ENCODE data around the gene DLGAP4.

The DLGAP4 gene

DNA sequence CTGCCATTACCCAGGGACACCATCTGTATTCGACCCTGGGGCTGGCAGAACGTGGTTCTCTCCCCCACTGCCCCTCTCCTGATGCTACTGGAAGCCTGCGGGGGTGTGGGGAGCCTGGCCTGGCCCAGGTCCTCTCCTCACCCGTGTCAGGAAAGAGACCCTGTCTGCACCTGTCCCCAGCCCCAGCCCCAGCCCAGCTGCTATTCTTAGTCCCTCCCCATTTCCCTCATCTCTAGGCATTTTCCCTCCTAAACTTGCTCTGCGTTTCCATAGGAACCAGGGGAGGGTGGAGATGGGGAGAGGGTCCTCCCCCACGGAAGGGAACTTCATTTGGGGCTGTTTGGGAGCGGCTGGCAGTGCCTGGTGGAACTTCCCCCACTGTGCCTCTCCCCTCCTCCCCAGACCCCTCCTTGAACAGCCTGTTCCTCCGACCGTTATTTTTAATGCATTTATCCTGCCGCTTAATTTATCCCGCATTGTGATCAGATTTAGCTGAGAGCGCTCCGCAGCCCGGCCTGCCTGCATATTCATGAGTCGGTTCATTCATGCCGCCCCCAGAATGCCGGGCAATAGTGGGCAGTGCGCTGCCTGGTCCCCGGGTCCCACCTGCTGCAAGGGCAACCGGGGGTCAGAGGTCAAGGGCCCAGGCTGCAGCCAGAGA is 31.8 kb upstream of the DLGAP4 start:
- DNase-seq, result no peak

DNA sequence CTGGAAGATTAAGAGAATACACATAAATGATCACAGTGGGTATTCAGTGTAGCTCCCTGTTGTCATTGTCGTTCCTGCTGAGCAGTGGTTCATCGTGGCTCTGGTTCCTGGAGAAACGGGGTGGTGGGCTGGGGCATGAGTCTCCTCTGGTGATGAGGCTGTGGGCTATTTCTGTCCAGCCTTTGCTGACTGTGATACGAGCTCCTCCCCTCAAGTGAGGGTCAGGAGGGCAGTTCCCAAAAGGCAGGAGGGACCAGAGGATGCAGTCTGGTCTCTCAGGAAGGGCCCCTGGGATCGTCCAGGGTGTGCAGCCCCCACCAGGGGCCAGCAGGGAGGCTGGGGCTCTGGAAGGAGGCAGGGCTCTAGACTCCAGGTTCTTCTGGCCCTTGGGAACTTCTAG is 31.1 kb upstream of the DLGAP4 start:
- DNase-seq, result no peak

DNA sequence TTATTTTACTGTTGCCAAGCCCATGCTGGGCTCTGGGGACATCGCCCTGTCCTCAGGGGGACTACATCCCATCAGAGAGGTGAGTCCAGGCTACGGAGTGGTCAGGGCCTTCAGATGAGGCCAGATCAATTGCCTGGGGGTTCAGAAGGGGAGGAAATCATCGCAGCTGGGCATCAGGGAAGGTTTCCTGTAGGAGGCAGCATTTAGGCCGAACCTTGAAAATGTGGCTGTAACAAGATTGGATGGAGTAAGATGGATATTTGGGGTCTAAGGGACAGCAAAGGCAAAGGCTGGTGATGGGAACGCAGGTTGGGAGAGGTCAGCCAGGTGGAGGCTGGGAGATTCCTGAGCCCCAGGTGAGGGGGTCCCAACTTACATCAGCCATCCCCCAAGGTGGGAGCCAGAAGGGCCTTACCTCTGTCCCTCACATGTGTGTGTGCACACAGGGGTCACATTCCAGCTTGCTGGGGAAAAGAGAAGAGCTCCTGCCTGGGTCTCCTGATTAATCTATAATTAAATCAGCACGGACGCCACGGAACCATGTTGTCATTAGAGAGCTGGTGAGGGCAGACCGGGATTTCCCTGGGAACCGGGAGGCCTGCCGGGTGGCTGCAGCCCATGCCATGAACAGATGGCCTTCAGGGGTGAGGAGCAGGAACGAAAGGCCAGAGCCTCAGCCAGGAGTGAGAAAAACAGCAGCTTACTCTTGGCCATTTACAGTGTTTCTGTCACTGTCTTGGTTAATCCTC is 30.5 kb upstream of the DLGAP4 start:
- DNase-seq, result no peak

DNA sequence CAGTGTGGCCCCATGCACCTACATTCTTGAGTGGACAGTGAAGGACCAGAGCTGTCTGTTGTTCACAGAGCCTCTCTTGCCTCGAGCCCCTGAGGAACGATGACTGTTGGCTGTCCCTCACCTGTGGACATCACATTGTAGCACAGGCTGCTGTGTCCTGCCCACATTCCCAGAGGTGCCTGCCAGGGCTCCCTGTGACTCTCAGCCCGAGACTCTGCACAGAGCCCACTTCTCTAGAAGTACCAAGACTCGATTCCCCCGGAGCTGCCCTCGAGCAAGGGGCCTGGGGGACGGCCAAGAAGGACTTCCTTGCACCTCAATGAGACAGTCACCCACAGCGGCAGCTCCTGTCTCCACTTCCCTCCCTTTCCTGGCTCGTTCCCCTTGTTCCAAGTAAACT is 28.6 kb upstream of the DLGAP4 start:
- DNase-seq, result no peak

DNA sequence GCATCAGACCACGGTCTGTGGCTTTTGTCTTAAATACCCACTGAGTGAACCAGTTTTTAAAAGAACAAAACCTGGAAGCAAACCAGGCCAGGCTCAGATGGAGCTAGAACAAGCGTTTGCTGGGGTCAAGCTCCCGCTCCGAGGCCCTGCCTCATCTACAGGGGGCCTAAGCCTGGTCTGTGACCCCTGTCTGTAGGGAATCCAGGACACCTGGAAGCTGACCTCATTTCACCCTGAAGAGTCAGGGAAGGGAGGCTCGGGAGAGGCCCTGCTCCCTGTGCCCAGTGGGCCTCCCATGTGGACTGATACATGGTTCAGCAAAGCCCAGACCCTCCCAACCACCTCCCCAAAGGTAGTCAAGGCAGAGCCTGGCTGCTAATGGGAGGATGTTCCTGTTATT is 26.8 kb upstream of the DLGAP4 start:
- no peak for DNase-seq

DNA sequence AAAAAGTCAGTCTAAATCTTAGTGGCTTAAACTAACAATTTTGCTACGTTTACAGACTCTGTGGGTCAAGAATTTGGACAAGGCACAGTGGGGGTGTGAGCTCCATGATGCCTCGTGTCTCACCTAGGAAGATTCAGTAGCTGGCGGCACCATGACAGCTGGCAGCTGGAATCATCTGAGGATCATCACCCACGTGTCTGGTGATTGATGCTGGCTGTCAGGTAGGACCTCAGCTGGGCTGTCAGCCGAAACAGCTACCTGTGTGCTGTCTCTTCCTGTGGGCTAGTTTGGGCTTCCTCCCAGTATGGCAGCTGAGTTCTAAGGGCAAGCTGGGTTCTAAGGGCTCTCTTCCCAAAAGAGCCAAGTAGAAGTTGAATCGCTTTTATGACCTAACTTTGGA is 26.4 kb upstream of the DLGAP4 start:
- DNase-seq, result no peak

DNA sequence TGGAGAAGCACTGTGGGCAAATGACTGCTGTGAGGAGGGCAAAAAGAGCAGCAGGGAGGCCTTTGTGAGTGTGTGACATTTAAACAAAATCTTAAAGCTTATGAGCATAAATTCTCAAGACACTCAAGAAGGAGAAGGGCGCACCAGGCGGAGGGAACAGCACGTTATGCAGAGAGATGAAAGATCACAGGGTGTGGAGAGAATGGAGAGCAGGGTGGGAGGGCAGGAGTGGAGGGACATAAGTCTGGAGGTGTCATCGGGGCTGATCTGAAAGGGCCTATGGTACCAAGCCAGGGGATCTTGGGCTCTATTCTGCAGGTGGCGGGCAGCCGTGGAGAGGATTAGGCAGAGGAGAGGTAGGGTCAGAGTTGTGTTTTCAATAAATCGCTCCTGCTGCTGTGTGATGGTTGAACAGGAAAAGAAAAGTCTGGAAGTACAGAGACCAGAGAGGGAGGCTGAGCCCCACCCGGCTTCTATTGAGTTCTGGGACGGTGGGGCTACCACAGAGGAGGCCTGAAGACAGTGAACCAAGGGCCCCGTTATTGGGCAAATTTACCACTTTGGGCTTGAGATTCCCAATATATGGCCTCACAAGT is 24.3 kb upstream of the DLGAP4 start:
- no peak for DNase-seq

DNA sequence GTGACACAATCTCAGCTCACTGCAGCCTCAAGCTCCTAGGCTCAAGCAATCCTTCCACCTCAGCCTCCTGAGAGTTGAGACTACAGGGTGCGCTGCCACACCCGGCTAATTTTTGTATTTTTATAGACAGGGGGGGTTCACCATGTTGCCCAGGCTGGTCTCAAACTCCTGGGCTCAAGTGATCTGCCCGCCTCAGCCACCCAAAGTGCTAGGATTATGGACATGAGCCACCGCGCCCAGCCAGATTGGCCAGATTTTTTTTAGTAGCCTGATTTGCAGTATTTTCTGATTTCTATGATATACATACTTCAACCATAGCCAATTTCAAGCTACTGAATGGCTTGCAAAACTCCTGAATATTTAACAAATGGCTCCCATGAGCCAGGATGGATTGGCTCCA is 21.4 kb upstream of the DLGAP4 start:
- no peak for DNase-seq

DNA sequence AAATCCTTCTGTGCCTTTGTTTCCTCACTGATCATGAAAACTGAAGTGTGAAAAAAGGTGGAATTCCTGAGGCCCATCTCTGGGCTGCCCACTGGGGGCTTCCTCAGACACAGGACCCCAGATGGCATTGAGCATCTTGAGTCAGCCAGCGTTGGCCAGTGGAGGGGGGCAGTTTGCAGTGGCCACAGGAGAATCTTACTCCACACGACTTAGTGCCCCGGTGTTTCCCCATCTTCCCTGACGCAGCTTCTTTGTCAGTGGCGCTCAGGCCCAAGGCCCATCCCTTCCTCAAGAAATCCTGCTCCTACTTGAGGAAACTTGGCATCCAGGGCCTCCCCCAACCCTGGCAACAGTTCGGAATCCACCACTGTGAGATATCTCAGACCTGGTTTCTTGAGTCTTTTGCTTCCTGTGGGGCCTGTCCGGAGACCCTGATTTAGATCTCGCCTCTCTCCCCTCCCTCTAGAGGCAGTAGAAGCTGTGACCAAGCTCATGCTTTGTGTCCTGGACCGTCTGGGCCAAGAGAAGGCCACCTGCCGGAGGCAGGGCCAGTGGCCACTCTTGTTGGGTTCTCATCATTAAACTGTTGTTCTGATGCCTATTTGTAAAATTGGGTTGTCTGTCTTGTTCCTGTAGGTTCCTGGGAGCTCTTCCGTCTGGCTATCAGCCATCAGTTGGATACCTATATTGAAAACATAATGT is 20.2 kb upstream of the DLGAP4 start:
- DNase-seq, result no peak

DNA sequence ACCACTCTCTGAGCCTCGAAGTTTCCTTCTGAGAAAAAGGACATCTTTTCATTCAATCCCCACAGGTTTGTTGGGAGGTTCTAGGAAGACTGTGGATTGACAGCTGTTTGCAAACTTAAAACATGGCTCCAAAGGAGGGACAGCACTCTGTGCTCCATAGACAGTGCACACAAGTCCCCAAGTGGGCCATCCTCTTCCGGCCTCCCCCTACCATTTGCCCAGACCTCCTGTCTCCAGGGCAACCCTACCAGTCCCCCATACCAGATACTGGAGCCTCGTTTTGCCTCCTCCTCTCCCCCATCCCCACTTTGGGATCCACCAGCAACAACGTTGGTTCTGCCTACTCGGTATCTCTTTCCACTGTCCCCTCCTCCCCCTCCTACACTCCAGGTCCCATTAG is 8.5 kb upstream of the DLGAP4 start:
- DNase-seq, result no peak

DNA sequence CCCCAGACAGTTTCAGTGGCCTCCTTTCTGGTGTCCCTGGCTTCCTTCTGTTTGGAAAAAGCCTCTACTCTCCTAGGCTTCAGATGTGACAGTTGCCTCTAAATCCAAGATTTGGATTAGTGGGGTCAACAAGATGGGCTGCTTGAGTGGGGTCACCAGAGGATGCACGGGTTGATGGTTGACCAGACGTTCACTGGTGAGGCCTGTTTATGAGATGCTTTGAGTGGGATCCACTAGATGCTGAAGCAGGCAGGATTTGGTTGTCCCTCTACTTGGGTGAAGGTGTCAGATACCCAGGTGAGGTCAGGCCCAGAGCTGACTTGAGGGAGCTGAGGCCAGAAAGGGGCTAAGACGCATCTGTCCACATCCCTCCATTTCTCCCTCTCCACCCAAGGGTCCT is 8.1 kb upstream of the DLGAP4 start:
- DNase-seq, result no peak

DNA sequence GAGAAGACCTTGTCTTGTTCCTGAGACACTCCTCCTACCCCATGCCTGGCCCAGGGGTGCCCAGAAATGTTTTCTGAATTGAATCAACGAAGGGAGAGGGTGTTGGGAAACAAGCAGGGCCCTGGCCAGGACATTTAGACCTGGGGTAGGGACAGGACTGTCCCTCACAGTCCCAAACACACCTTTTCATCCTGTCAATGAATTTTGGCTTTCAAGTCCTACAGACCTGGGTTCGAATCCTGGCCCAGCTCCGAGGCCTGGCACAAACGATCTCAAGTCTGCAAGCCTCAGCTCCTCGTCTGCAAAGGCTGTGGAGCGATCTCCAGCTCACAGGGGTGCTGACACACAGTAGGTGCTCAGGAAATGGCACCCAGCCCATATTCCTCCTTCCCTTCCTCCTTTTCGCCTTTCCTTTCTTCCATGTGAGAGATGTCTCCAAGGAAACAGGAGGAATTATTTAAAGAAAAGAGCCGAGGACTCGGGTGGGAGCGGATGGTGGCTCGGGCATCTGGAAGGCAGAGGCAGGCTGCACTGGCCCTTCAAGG is 7.3 kb upstream of the DLGAP4 start:
- no peak for DNase-seq

DNA sequence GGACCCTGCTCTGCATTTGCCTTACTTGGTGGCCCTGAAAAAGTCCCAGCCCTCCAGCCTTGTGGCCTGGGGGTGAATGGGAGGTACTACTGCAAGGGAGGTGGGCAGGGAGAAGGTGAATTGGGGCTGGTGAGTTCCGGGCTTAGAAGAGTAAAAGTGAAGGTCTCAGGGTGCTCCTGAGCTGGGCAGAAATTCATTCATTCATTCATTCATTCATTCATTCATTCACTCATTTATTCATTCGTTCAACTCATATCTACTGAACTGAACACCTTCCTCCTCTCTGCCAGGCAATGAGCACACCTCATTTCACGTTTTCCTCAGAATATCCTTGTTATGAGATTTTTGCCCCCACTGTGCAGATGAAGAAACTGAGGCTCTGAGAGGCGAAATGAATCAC is 6.7 kb upstream of the DLGAP4 start:
- DNase-seq, result no peak

DNA sequence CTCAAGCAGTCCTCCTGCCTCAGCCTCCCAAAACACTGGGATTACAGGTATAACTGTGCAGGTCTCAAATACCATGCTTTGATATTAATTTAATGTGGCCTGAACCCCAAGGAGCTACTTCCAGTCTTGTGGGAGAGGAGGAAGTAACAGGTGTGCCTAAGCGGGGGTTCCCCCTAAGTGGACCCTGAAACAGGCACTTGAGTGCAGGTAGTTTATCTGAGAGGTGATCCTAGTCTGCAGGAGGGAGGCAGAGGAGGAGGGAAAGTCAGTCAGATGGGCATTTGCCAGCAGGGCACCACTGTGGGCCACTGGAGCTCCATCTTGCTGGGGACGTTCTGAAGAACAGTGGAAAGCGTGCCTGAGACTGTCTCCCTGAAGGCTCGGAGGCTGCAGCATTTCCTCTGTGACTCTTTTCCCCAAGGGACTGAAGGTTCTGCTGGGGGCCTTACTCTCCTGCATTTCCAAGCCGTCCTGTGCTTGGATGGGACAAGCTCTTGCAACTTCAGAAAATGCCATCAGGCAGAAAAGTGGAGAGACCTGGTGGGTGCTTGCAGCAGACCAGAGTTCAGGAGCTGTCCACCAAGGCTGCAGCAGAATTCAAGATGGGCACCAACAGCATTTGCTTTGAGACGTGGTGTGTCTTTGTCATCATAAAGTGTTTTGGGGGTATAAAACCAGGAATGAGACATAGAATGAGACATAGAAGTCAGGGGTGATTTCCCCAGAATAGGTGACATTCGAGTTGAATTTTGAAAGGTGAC is 4.6 kb upstream of the DLGAP4 start:
- DNase-seq, result no peak

DNA sequence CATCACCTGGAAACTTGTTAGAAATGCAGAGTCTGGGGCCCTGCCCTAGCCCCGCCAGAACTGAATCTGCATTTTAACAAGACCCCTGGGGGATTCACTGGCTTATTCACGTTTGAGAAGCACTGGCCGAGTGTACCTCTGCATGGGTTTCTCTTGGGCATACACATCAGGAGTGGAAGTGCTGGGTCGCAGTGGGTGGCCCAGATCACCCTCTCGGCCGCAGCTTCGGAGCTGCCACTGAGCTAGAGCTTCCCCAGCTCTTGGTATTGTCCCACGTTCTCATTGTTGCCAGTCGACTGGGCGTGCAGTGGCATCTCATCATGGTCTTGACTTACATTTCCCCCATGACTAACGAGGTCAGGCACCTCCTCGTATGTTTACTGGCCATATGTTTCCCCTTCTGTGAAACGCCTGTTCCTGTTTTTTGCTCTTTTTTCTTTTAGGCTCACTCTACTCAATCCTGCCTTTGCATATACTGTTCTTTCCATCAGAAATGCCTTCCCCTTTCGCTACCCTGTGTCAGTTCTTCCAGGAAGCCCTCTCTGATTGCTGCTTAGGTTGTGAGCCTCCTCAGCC is 3.0 kb upstream of the DLGAP4 start:
- DNase-seq, result no peak

DNA sequence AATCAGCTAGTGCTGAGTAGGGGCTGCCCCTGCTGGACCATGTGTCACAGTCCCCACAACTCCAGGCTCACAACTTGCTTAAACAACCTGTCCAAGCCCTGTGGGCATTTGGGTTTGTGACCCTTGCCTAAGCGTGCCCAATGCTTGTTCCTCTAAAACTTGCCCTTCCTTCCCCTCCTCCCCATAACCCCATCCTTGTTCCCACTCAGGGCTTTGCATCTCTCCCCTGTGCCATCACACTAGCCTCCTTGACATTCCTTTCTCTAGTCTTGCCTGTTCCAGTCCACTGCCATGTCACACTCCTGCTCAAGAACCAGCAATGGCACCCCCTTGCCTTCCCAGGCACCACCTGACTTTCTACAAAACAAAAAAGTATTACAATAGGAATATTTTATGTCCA is 2.3 kb upstream of the DLGAP4 start:
- no peak for DNase-seq

DNA sequence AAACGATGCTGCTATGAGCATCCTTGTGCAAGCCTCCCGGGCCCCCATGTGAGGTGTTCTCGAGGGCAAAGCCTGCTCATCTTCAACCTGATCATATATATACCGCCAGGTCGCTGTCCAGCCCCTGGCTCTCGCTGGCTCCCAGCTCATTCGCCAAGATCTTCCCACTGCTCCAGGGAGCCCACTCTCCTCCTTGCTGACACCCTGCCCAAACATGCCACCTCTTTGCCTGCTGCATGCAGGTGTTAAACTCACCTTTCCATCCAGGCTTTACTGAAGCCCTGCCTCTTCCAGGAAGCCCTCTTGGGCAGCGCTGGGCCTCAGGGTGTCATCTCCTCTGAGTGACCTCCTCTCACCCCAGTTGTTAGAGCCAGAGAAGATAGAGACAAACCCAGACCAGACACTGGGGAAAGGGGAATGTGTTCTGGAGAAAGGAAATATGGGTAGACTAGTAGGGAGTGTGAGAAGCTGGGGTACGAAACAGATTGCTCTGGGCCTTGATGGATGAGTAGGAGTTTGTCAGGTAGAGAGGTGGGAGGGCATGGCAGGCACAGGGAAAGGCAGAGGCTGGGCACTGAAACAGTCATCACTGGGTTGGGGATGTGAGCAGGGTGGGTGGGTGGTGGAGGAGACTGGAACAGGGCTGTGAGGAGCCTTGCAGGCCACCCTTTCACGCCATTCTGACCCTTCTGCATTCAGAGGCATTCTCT is 1.2 kb upstream of the DLGAP4 start:
- DNase-seq, result no peak

DNA sequence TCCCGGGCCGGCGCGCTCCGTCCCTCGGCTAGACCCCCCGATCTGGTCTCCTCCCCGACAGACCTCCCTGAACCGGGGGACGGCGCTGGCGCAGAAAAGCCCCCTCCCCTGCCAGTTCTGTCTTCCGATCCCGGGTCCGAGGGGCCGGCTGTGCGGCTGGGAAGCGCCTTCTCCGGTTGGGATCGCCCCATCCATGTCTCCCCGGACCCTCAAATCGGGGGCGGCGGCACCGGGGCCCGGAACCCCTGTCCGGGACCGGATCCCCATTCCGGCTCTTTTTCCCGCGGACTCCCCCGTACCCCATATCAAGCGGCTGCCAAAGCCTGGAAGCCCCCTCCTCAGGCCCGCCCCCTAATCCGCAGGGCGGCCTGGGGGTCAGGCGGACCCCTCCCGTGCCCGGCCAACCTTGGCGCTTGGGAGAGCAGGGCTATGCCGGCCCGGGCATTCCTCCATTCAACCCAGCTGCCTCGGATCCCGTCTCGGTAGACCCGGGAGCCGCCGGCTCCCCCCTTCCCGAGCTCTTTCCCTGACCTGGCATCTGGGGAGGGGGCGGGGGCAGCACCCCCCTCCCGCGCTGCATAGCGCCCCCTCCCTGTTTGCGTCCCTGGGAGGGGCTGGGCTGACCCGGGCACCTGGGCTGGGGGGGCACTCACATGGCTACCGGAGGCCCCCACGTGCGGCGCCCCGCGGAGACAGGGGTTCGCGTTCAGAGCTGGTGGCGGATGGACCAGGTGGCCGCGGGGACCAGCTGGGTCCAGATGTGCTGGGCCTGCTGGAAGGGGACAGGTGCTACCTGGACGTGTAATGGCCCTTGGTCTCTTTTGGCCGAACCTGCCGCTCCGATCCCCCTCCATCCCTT is 643 bp downstream of the DLGAP4 start:
- no peak for DNase-seq

DNA sequence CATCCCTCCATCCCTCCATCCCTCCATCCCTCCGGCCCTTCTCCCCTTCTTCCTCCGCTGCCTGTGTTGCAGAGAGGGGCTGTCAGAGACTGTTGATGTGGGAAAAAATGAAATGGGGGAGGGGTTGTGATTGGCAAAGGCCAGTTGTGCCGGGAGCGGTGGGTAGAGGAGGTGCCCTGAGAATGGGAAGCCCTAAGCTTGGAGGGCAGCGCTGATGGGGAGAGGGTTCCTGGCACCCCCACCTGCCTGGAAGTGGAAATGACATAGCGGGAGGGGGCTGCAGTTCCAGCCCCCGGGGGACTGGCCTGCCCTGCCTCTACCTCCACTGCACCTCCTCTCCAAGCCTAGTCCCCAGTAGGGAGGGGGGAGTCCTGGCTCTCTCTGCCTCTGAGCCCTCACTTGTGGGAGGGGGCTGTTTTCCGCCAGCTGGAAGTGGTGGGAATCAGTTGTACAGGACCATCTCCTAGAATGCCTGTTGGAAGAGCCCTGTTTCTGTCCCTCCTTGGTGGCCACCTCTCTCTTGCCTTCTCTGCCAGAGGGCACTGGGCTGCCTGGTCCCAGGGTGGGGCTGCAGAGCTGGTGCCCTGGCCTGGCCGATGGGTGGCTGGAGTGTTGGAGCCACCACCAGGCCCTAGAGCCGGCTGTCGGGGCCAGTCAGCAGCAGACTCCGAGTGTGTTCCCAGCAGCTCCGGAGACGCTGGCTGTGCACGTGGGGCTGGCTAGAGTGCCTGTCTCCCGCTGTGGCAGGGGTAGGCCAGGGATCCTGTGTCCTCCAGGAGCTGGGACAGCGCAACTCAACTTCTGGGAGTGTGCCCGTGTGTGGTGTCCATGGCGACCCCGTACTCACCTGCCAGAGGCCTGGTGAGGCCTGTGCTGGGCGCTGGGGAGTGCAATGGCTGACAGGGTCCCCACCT is 1.5 kb downstream of the DLGAP4 start:
- no peak for DNase-seq

DNA sequence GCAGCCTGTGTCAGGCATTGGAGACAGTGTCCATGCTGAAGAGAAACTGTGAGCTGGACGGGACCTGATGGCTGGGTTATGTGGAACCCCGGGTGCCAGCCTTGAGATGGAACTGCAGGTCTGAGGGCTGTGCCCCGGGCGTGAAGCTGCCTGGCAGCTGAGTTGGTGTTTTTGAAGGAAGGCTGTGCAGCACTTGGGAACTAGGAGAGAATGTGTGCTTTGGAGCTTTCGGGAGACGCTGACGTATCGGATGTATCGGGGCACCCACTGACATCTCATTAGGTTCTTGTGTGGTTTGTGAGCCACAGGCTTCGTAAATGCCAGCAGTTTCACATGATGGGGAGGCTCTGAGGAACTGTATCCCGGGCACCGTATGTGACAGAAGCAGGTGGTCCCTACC is 2.2 kb downstream of the DLGAP4 start:
- no peak for DNase-seq

Measured in stimulated activated naive CD4-positive, alpha-beta T cell treated with Interleukin-2 at 50 U/mL for 16 hours (primary cell).